Right atrium auricular region (tissue), 2 donors: ENCODE data around the gene TXN2. TPM values are rescaled to one million over a fixed set of nuclear protein-coding genes. Genes with fewer than 3 reads are reported as not detected.
"Not testable (repeated sequence)": the region's sequence is repeated elsewhere in the genome, so short reads cannot be mapped to it uniquely, and the experiment has no call there.

Experiments
- DNase-seq: peaks from one replicate; pipeline ENCODE4 v3.0.0-alpha.2; 2019; ENCODE audit warnings: low spot score
- H3K27ac ChIP-seq, 2 donors: fragments of 200-600 bp; sonication (generic); 1 replicate in 1 of 2; 2 replicates in 1 of 2; pipeline ENCODE4 v1.5.1; 2016 to 2019
- H3K27me3 ChIP-seq, 2 donors: fragments of 200-600 bp; sonication (generic); one replicate each; pipeline versions ENCODE4 v1.5.1 to v1.6.0; 2017 to 2019
- H3K36me3 ChIP-seq: fragments of 200-600 bp; sonication (generic); one replicate; pipeline ENCODE4 v1.5.1; 2016
- H3K4me1 ChIP-seq, 2 donors: fragments of 200-600 bp; sonication (generic); one replicate each; pipeline versions ENCODE4 v1.5.1 to v1.6.0; 2017 to 2019
- H3K4me3 ChIP-seq, 2 donors: fragments of 200-600 bp; sonication (generic); 1 replicate in 1 of 2; 2 replicates in 1 of 2; pipeline ENCODE4 v1.5.1; 2017 to 2019; ENCODE audit warnings: mild to moderate bottlenecking in 1 of 2, moderate library complexity in 1 of 2
- H3K9me3 ChIP-seq, 2 donors: fragments of 200-600 bp; sonication (generic); one replicate each; pipeline ENCODE4 v1.5.1; 2019
- CTCF ChIP-seq, 2 donors: fragments of 200-600 bp; sonication (generic); IDR thresholded peaks; one replicate each; pipeline ENCODE4 v1.5.1; 2019; ENCODE audit warnings: antibody characterized with exemption in 2 of 2
- total RNA-seq, 2 donors: library from RNA; depleted of rRNA; stranded (reverse); fragments of >200 nt; gene quantifications; one replicate each; pipeline ENCODE4 v1.1.0, GENCODE V29; 2016

The TXN2 gene
- total RNA-seq: 10 to 100 TPM; 70.6 to 82.1 TPM

GRCh38 chr22:36481393-36482168, at the start of gene TXN2:
TSS of gene TXN2 (minus strand) at chr22:36481640. CDS start at chr22:36480837, 803 bp downstream.
- H3K36me3 ChIP-seq: peaks cover 35% of the 10 kb centered on the region

GRCh38 chr22:36528795-36529751, 47.6 kb upstream of the TXN2 start, which contains the start of gene EIF3D:
TSS of gene EIF3D (minus strand) at chr22:36529166. CDS start at chr22:36526121, 3,045 bp downstream.
- Histone ChIP-seq H3K36me3 (peaks cover 29% of the 10 kb centered on the region), H3K9me3 (no peaks in the 10 kb centered on the region), H3K4me3 (peak within 1 kb of the TSS; percentile 73 to 76), H3K27ac (peak within 1 kb of the TSS; percentile 88 to 92), H3K4me1 (peaks cover 0 to 23% of the 10 kb centered on the region in 2 donors), H3K27me3 (no peaks in the 10 kb centered on the region)
- peak; percentile 99 for DNase-seq
- no peak for TF ChIP-seq CTCF (IDR thresholded peaks at IDR 0.05)

More at GRCh38 chr22:36481393-36482168, at the start of gene TXN2:
- Histone ChIP-seq H3K27me3 (no peaks in the 10 kb centered on the region), H3K4me3 (peak within 1 kb of the TSS; percentile 63 to 71), H3K9me3 (no peaks in the 10 kb centered on the region), H3K4me1 (peaks cover 0 to 19% of the 10 kb centered on the region in 2 donors), H3K27ac (peak within 1 kb of the TSS; percentile 98 to 99)
- peak; percentile 97 for DNase-seq
- no peak for TF ChIP-seq CTCF (IDR thresholded peaks at IDR 0.05)

- Histone ChIP-seq H3K27me3 (no peaks in the 10 kb centered on the region), H3K36me3 (peaks cover 36% of the 10 kb centered on the region), H3K27ac (peak overlapping the region; percentile 88 to 92), H3K4me3 (peak overlapping the region; percentile 73 to 76), H3K9me3 (no peaks in the 10 kb centered on the region), H3K4me1 (peaks cover 0 to 23% of the 10 kb centered on the region in 2 donors)
- no peak for DNase-seq
- no peak for TF ChIP-seq CTCF (IDR thresholded peaks at IDR 0.05)
Measured at GRCh38 chr22:36528341-36528740, 46.9 kb upstream of the TXN2 start.

GRCh38 chr22:36522662-36523061, 41.2 kb upstream of the TXN2 start:
- no peak overlapping the region for H3K4me3 ChIP-seq
- TF ChIP-seq CTCF (IDR thresholded peaks at IDR 0.05): no peak
- peaks cover 0 to 8% of the 10 kb centered on the region in 2 donors for H3K4me1 ChIP-seq

GRCh38 chr22:36520423-36520822, 39.0 kb upstream of the TXN2 start:
- Histone ChIP-seq H3K4me1 (no peaks in the 10 kb centered on the region), H3K4me3 (no peak overlapping the region), H3K27me3 (no peaks in the 10 kb centered on the region), H3K9me3 (no peaks in the 10 kb centered on the region), H3K27ac (no peak overlapping the region), H3K36me3 (peaks cover 100% of the 10 kb centered on the region)
- no peak for DNase-seq
- TF ChIP-seq CTCF (IDR thresholded peaks at IDR 0.05): no peak

More at GRCh38 chr22:36522662-36523061, 41.2 kb upstream of the TXN2 start:
- H3K36me3 ChIP-seq: peaks cover 93% of the 10 kb centered on the region
- H3K27me3 ChIP-seq: no peaks in the 10 kb centered on the region
- H3K9me3 ChIP-seq: no peaks in the 10 kb centered on the region
- H3K27ac ChIP-seq: no peak overlapping the region
- DNase-seq: no peak

- DNase-seq, H3K9me3 ChIP-seq, H3K27me3 ChIP-seq, H3K4me1 ChIP-seq, H3K4me3 ChIP-seq, H3K27ac ChIP-seq: not testable (repeated sequence)
- H3K36me3 ChIP-seq: peaks cover 100% of the 10 kb centered on the region
Measured at GRCh38 chr22:36519906-36520305, 38.5 kb upstream of the TXN2 start.
